ENCODE measurements around the gene SAMD4A.

SAMD4A gene

DNA sequence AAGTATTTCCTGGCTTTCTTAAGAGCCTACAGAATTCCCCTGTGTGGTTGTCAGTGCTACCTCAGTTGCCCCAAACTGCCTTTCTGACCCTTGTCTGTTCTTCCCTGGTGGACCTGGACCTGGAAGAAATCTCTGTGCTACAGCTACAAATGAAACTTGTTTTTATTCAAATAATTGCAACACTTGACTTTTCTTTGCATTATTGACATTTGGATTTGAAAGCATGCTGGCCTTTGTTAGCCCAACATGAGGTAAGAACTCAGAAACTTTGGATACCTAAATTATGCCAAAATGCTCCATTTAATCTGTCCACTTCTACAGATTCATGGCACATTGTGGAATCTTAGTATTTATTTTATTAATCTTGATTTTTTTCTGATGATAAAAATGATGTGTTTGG lies 142.9 kb downstream of the SAMD4A start:
- DNase-seq, result no peak

DNA sequence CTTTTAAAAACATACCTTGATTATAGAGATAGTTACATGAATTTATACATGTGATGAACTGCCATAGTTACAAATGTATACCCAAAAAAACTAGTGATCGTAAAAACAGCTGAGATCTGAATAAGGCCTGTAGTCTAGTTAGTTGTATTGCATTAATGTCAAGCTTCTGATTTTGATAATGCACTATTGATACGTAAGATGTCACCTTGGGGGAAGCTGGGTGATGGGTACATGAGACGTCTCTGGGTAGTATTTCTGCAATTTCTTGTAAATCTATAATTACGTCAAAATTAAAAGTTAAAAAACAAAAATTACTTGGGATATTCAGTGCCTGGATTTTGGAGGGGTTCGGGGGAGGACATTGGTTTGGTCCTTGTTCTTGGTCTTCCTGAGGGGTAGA lies 144.4 kb downstream of the SAMD4A start:
- no peak for DNase-seq

DNA sequence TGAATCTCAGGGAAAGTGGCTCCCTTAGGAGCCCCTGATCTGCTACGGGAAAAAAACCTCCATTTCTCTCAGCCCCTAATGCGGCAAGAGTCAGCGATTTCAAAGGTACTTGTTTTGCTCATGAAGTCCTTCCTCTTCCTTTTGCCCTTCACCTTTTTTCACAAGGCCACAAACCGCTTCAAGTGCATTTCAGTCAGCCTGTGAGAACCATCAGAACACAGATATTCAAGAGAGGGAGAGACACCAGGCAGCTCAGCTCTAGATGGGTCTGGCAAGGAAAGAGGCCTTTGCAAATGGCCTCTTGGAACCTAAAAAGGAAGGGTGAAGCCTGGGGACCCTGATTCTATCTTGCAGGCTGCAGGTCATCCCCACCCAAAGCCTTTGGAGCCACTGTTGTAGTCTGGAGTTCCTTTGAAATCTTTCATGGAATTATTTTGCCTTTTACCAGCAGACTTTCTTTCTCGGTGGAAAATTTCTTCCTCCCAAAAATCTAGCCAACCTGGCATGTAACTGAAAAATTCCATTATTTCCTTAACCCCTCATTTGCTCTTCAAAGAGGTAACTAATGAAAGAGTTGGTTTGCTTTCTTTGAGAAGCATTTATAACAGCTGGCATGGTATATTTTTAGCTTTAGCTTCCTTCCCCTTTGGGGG lies 145.0 kb downstream of the SAMD4A start:
- no peak for DNase-seq

DNA sequence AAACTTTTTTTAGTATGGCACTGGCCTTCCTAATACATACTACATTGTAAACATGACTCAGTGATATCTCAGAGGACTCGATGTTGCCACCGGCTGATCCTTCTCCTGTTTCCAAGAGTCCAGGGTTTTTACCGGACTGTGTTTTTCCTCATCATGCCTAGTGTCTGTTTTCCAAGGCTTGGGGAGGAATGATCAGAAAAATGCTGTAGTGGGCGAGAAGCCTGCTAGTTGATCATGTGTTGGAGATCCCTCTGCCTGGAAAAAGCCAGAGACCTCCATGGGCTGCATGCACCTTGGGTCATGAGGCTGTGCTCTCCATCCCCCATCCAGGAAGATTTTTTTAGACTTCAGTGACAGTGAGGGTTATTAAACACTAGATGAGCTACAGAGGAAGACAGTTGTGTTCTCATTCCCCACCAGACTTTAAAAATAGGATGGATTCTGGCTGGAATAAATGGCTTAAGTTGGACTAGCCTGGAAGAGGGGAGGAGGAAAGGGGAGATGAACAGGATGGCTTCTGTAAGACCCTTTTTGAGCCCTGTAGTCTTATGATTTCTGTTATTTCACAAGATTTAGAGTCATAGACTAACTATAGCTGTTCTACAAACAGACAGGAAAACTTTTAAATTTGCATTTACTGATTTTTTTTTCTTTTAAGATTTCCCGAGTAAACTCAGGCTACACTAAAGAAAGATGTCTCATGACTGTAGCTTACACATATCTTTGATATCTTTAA lies 145.7 kb downstream of the SAMD4A start:
- no peak for DNase-seq

DNA sequence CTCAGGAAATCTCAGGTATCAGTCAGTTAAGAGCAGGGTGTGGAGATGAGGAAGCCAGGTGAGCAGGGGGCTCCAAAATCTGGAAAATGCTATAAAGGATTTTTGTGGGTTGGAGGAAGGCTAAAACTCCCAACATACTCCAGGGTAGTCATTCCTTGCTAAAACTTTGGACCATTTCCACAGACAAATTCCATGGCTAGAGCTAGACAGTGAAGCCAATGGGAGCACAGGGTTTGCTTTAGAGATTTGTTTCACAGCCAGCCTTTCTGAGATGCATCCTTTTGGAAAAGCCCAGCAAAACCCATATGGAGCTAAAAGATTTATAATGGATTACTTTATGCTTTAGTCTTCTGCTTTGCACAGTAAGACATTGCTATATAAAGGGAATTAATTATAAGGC lies 146.5 kb downstream of the SAMD4A start:
- DNase-seq, result no peak

DNA sequence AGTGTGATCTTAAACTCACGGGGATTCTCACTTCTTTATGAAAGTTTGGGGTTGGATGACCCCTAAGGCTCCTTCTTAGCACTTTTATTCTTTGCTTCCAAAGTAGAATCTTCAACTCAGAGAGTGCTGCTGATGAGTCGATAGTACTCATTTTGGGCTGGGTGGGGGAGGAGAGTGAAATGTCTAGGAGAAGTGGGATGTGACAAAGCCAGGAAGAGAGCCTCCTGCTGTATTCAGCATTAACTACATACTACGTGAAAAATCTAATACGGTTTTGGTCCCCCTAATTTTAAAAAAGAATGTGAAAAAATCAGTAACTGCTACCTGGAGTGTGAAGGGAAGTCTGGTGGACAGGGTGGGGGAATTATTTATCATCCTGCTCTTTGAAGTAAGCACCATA lies 148.3 kb downstream of the SAMD4A start:
- DNase-seq, result no peak

DNA sequence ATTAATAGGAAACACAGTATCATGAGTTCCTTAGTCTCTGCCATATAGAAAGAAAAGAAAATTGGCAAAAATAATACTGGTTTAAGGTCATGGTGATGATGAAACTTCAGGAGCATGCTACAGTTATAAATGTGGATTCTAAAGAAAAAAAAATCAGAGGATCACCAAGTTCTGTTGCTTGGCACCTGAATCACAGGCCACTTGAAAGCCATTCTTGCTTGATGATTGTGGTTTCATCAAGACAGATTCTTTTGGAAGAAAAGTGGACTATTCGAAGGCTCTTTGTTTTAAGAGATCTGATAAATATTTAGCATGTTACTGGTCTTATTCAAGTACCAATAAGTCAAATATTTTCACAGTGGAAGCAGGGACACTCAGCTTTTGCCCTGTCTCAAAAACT lies 148.9 kb downstream of the SAMD4A start:
- no peak for DNase-seq

DNA sequence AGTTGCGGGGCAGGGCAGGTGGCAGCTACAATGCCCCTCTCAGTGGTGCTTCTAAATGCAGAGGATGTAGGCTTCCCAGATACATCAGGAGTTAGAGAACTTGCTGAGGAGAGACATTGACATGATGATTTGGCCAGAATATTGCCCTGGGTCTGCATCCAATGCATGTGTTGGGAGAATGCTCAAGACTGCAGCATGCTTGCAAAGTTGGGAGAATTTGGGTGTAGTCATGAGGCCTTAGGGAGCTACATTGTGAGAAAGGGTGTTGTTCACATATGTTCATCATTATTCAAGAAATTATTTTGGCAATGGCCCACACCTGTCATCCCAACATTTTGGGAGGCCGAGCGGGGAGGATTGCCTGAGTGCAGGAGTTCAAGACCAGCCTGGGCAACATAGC lies 149.9 kb downstream of the SAMD4A start:
- no peak for DNase-seq

DNA sequence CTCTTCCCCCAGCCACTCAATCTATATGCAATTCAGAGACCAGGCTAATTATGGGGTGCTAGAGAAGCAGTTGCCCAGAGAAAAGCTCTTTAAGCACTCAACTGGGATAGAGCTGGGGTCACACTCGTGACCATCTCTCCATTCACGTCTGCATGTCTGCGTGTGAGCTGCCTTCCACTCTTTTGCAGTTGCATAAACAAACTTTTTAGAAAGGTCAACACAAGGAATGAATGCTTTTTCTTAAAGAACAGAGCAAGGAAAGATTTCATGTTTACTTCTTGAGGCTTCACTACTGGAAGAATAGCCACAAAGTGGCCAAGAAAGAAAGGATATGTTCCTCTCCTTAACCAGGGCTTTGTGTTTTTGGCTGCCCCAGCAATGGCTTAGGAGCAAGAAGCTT lies 151.1 kb downstream of the SAMD4A start:
- DNase-seq, result no peak

DNA sequence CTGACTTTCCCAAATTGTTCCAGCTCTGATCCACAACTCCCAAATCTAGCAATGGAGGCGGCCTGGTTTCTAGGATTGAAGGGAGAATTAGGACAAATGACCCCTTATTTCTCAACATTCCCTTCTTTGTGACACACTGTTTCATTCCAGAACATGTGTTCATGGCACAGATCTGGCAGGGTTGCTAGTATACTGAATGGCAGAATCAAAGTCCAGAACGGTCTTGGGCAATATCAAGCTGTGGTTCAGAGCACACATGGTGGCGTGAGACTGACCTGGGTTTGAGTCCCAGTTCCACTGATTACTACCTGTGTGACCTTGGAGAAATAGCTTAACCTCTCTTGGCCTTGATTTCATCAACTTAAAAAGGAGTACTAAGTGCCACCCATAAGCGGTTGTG lies 152.5 kb downstream of the SAMD4A start:
- no peak for DNase-seq

DNA sequence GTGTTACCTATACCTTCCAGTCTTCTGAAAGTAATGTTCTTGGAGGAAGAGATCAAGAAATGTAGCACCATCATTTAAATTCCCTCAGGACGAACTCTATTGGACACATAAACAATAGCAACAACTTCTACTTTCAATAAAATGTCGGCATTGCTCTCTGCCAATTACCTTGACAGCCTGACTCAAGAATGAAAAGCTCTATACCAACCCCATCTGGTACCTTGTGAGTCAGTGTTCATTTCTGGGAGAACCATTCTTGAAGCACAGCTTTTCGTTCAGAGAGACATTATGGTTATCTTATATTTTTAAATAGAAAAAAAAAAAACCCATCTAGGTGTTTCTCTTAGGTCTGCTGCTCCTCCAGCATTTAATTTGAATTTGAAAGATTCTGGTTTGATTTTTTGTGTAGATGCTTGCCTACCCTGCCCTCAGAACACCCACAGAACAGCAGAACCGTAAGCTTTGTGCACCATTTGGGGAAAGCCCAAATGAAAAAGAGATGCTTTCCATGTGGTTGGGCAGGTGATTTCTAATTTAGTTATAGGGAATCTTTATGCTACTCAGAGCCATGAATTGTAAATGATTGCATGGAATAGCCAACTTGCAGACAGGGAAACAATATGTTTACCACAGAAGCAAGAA lies 156.0 kb downstream of the SAMD4A start:
- no peak for DNase-seq

DNA sequence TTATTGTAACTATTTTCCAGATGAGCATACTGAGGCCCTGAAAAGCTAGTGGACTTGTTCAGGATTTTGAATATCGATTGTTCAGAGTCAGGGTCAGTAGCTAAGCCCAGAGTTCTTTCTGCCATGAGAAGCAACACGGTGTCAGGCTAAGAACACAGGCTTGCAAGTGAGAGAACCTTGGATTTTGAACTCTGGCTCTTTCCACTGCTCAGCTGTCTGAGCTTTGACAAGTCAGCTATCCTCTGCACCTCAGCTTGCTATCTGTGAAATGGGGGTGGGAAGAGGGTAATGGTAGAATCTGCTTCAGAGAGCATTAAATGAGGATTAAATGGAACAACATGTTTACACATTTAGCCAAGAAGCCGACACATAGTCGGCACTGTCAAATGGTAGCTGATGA lies 157.2 kb downstream of the SAMD4A start:
- DNase-seq, result no peak

DNA sequence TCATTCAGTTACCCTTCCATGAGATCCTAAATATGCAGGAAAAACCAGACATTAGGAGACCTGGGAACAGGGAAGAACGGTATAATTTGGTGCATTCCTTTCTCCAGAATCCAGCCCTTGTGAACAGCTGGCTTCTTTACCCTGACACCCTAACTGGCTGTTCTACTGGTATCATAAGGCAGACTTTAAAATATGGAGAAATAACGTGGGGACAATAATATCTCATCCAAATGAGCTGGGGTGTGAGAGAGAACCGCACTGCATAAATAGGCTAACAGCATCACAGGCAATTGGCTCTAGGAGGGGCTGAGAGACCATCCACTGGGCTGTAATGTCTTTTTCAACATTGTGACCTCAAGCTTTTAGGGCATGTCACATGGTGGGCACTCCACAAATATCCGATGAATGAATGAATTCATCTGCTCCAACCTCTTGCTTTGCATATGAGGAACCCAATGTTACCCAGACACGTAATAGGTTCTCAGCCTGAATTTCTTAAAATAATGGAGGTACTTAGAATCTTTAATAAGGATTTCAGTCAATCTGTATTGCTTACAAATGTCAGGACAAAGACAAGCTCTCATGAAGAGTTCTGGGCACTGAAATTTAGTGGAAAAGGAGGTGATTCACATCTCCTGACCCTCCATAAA lies 157.9 kb downstream of the SAMD4A start:
- DNase-seq, result no peak

DNA sequence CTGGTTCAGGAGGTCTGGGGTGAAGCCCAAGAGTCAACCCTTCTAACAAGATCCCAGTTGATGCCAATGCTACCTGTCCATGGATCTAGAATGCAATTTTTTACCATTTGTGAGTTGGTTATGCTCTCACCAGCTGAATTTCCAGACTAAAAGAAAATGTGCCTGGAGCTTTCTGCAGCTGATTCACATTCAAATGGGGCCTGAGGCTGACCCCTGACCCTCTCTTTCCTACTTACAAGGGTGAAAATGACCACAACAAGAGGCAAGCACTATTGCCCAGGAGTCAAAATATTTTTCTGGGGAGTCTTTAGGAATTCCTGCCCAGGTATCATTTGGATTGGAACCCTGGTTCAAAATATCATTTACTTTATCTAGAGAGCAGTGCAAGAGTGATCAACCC lies 159.1 kb downstream of the SAMD4A start:
- no peak for DNase-seq

DNA sequence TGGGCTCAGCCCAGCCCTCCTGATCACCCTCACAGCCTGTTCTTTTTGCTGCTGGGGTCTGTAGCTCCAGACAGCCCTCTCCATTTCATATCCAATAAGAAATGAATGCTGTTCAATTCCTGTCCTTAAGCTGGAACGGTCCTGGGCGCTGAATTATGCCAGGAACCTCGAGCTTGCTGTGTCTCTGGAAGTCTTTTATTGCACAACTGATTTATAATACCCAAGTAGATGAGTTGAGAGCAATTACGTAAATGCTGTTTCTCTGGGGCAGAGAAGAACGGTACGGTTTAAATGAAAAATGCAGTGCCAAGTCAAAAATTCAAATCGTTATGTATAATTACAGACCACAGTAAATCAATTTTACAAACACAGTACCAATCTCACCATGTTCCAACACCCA lies 161.0 kb downstream of the SAMD4A start:
- DNase-seq, result no peak

DNA sequence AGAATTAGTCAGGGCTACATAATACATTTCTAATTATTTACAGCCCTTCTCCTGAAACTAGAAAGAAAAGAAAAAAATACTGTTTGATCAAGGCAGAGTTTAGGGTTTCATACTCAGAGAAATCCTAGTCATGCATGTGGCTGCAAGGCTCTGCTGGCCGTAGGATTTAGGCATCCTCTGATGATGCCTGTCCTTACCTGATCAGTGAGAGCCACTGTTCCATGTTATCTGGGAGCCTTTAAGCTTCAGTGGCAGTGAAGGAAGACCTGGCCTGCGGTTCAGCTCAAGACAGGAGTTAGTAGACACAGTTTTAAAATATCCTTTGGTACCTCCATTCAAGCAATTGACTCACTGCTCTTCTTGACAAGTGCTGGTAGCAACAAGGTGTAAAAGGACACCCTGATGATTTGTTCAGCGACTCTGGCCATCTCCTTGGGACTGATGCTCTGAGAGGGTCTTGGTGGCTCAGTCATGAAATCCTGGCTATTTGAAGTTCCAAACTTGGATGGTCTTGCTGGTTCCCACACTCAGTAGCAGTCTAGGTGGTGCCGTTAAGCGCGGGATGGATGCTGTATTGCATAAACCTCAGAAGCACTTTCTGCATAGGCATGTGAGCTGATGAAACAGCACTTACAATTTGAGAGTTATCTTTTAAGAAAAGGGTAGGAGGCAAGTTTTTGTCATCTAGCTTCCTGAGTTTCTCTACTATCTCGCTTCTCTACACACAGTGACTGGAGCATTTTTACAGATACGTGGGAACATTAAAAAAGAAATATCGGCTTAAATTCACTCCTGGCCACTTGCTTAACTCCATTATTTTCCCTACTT lies 162.0 kb downstream of the SAMD4A start:
- no peak for DNase-seq

DNA sequence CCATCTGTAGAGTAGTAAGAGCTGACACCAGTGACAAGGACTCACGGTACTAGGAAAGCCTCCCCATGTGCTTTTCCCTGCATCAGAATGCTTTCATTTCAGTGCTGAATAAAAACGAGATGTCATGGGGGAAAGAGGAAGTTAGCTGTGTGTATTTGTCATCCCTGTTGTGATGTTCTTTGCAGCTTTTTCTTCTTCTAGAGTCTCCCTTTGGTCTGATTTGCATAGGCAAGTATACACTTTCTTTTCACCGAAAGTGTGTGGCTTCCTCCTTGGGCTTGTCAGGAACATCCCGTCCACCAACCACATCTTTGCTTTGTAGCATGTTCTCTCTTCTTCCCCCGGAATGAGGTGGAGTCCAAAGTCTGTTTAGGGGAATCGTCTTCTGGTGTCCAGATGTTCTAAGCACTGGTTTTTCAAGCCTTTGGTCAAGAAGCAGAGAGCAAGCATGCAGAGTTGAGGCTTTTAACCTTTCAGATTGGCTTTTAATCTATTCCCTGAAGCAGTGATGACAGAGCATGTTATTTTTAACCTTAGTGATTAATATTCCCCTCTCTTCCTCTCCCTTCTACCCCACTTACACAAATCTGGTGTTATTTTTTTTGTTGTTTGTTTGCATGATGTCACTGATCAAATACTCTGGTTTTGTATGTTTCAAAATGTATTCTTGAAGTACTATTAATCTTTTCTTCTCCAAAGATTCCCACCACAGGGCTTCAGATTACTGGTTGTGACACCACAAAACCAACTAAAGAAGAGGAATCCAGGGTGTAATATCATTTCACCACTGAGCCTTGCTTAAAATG lies 163.4 kb downstream of the SAMD4A start:
- DNase-seq, result no peak

DNA sequence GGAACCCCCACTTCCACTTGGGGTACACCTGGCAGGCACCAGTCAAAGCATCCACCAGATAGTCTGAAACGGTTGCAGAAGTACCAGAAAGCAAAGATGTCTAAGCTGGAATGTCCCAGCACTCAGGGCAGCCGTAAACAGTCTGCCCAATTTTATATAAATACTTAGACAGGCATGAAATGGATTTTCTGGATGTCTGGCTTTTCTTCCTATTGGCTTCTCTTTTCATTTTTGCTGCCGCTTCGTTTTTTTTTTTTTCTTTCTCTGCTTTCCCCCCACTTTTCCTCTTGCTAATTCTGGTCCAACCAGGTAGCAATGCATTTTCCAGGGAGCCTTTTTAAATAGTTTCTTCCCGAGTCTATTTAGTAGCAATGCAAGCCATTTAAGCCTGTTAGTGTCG lies 168.0 kb downstream of the SAMD4A start:
- no peak for DNase-seq

DNA sequence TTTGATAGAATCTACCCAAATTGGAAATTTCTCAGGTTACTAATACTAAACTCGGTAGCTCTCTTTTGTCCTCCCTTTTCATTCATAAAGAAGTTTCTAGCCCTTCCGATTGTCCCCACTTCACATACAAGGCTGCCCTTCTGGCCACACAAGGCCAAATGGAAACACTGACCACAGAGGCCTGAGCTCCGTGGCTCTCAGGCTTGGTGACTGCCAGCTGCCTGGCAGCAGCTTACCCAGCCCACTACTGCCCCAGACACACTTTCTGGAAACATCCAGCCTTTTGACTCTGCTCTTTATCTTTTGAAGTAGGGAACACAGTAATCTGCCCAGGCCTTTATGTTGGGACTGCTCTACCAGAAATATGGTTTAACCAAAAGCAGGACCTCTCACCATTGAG lies 168.5 kb downstream of the SAMD4A start:
- no peak for DNase-seq

DNA sequence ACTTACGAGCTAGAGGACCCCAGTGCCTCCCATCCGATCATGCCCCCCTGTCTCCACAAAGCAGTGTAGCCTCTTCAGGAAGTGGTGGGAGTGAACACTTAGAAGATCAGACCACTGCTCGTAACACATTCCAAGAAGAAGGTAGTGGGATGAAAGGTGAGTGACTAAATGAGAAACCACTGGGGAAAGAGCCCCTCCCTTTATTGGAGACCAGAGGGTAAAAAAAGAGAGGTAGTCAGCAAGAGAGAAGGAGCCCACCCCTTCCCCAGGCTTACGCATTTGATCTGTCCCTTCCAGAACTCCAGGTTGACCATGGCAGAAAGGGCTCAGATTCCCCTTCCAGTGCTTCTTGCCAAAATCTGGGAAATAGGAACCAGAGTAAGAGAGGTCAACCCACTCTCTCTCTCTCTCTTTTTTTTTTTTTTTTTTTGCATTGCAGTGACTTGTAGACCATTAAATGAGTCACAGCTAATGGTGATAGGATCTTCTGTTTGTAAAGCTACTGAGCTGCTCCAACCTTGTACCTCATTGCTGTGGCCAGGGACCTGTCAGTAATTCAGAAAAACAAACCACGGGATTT lies 170.3 kb downstream of the SAMD4A start:
- no peak for DNase-seq

DNA sequence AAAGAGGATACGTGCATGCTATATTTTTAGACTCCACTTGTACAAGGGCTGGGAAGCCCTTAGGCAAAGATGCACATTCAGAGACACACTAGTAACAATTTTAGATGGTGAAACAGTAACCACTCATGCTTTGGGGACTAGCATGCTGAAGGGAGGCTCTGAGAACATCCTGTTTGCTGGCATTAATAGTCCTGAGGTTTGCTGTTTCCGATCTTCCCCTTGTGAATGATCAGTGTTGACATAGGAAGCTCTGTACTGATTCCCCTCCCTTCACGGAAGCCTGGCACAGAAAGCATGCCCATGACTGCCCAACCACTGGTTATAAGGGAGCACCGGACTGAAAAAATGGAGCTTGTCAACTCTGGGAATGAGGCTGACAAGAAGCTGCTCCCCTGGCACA lies 171.1 kb downstream of the SAMD4A start:
- no peak for DNase-seq

DNA sequence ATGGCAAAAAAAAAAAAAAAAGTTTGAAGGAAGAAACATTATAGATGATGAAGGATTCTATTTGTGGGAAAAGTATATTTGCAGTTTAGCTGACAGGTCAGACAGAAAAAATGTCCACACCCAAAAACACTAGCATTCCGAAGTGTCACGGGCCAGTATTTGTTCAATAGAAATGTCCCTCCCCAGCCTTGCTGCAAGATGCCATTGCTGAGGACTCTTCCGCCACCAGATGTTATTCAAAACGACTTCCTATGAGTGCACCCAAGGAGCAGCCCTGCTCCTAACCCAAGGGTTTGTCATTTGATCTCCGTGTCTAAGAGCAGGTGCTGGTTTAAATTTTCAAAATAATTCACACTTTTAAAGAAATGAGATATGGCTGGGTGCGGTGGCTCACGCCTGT lies 172.6 kb downstream of the SAMD4A start:
- DNase-seq, result no peak

Data from NK-92 treated with Interleukin-12 subunit alpha and Interleukin-12 subunit beta, amount 100 ng/mL, for 24 hours (cell line).